Neural cell (in vitro differentiated cells): Measurements from ENCODE around the gene TRIM8. TPM values are rescaled to one million over a fixed set of nuclear protein-coding genes. Genes with fewer than 3 reads are reported as not detected.

Experiments used
- H2AFZ ChIP-seq: fragments of 200-600, 300-800 bp; sonication (generic), shearing (Covaris generic); 2 replicates; pipeline ENCODE4 v1.6.0; 2014; ENCODE audit warnings: low read depth, mild to moderate bottlenecking, antibody characterized with exemption, low read length, moderate library complexity
- H3F3A ChIP-seq: fragments of 200-600 bp; shearing (Covaris generic); 2 replicates; pipeline ENCODE4 v1.6.1; 2016; ENCODE audit warnings: mild to moderate bottlenecking, moderate library complexity, mixed read lengths, antibody characterized with exemption, low read length; ENCODE audit not compliant: insufficient read depth, poor library complexity, severe bottlenecking
- H3K27ac ChIP-seq: fragments of 200-600, 300-800 bp; sonication (generic), shearing (Covaris generic); 2 replicates; pipeline ENCODE4 v1.5.1; 2014; ENCODE audit warnings: mild to moderate bottlenecking, low read length, moderate library complexity
- H3K27me3 ChIP-seq: fragments of 300-800, 200-600 bp; sonication (generic), shearing (Covaris generic); 2 replicates; pipeline ENCODE4 v1.6.0; 2014; ENCODE audit warnings: mild to moderate bottlenecking, low read depth, low read length, moderate library complexity; ENCODE audit not compliant: insufficient read depth
- H3K36me3 ChIP-seq: fragments of 300-800, 200-600 bp; sonication (generic), shearing (Covaris generic); 2 replicates; pipeline ENCODE4 v1.5.1; 2014; ENCODE audit warnings: mild to moderate bottlenecking, antibody characterized with exemption, low read length, moderate library complexity; ENCODE audit not compliant: insufficient read depth
- H3K4me2 ChIP-seq: fragments of 300-800, 200-600 bp; sonication (generic), shearing (Covaris generic); 2 replicates; pipeline ENCODE4 v1.6.0; 2014; ENCODE audit warnings: mild to moderate bottlenecking, low read length
- H3K4me3 ChIP-seq: fragments of 300-800, 200-600 bp; sonication (generic), shearing (Covaris generic); 2 replicates; pipeline ENCODE4 v1.5.1; 2014; ENCODE audit warnings: mild to moderate bottlenecking, low read length, moderate library complexity
- H3K79me2 ChIP-seq: fragments of 200-600 bp; shearing (Covaris generic); replicated peaks from 2 replicates; pipeline ENCODE4 v1.6.0; 2014; ENCODE audit warnings: mild to moderate bottlenecking, low read length, moderate library complexity; ENCODE audit not compliant: insufficient read depth
- H3K9ac ChIP-seq: fragments of 300-800, 200-600 bp; sonication (generic), shearing (Covaris generic); 2 replicates; pipeline ENCODE4 v1.6.1; 2016; ENCODE audit warnings: mild to moderate bottlenecking, low read length, mixed read lengths
- H3K9me2 ChIP-seq: fragments of 200-600 bp; shearing (Covaris generic); 2 replicates; pipeline ENCODE4 v1.6.1; 2016; ENCODE audit warnings: mild to moderate bottlenecking, low read length, mixed read lengths; ENCODE audit not compliant: insufficient read depth
- H3K9me3 ChIP-seq: fragments of 200-600, 300-800 bp; sonication (generic), shearing (Covaris generic); 2 replicates; pipeline ENCODE4 v1.6.1; 2016; ENCODE audit warnings: mild to moderate bottlenecking, mixed run types, low read length, moderate library complexity, mixed read lengths
- H4K20me1 ChIP-seq: fragments of 200-600 bp; shearing (Covaris generic); 2 replicates; pipeline ENCODE4 v1.6.1; 2016; ENCODE audit warnings: mild to moderate bottlenecking, mixed run types; ENCODE audit not compliant: insufficient read depth
- CTCF ChIP-seq: fragments of 450-650 bp; IDR thresholded peaks from 2 replicates; pipeline ENCODE4 v1.5.1; 2014; ENCODE audit warnings: antibody characterized with exemption, mild to moderate bottlenecking, moderate library complexity; ENCODE audit not compliant: poor library complexity, severe bottlenecking
- EP300 ChIP-seq: fragments of 450-650 bp; conservative IDR thresholded peaks from 2 replicates; pipeline ENCODE4 v1.6.1; 2014; ENCODE audit warnings: antibody characterized with exemption, mild to moderate bottlenecking, moderate library complexity; ENCODE audit not compliant: poor library complexity, severe bottlenecking
- EZH2 ChIP-seq: fragments of 200-600, 300-800 bp; shearing (Covaris generic), sonication (generic); IDR thresholded peaks from 2 replicates; pipeline ENCODE4 v1.6.1; 2014; ENCODE audit warnings: antibody characterized with exemption, low read length, borderline replicate concordance, mild to moderate bottlenecking; ENCODE audit not compliant: insufficient read depth, poor library complexity, severe bottlenecking
- MXI1 ChIP-seq: fragments of 450-650 bp; conservative IDR thresholded peaks from 2 replicates; pipeline ENCODE4 v1.6.1; 2014; ENCODE audit warnings: antibody characterized with exemption, mild to moderate bottlenecking; ENCODE audit not compliant: poor library complexity, severe bottlenecking
- POLR2AphosphoS5 ChIP-seq: IDR thresholded peaks from 2 replicates; pipeline ENCODE4 v1.6.1; 2012
- RAD21 ChIP-seq: fragments of 450-650 bp; conservative IDR thresholded peaks from 2 replicates; pipeline ENCODE4 v1.6.1; 2014; ENCODE audit warnings: antibody characterized with exemption, mild to moderate bottlenecking, moderate library complexity
- REST ChIP-seq: IDR thresholded peaks from 2 replicates; pipeline ENCODE4 v1.6.1; 2012; ENCODE audit warnings: borderline replicate concordance
- SMC3 ChIP-seq: fragments of 450-650 bp; conservative IDR thresholded peaks from 2 replicates; pipeline ENCODE4 v1.6.1; 2014; ENCODE audit warnings: antibody characterized with exemption, mild to moderate bottlenecking, moderate library complexity; ENCODE audit not compliant: poor library complexity
- TAF1 ChIP-seq: IDR thresholded peaks from 2 replicates; pipeline ENCODE4 v1.6.1; 2012; ENCODE audit warnings: low read depth
- polyA plus RNA-seq: library from polyadenylated mRNA; depleted of rRNA; stranded (reverse); fragments of >200 nt; gene quantifications from 2 replicates; pipeline ENCODE4 v1.2.3, GENCODE V29; 2014

Gene TRIM8
- polyA plus RNA-seq, 1 donor from 2014 or later, result 47.5 TPM

DNA sequence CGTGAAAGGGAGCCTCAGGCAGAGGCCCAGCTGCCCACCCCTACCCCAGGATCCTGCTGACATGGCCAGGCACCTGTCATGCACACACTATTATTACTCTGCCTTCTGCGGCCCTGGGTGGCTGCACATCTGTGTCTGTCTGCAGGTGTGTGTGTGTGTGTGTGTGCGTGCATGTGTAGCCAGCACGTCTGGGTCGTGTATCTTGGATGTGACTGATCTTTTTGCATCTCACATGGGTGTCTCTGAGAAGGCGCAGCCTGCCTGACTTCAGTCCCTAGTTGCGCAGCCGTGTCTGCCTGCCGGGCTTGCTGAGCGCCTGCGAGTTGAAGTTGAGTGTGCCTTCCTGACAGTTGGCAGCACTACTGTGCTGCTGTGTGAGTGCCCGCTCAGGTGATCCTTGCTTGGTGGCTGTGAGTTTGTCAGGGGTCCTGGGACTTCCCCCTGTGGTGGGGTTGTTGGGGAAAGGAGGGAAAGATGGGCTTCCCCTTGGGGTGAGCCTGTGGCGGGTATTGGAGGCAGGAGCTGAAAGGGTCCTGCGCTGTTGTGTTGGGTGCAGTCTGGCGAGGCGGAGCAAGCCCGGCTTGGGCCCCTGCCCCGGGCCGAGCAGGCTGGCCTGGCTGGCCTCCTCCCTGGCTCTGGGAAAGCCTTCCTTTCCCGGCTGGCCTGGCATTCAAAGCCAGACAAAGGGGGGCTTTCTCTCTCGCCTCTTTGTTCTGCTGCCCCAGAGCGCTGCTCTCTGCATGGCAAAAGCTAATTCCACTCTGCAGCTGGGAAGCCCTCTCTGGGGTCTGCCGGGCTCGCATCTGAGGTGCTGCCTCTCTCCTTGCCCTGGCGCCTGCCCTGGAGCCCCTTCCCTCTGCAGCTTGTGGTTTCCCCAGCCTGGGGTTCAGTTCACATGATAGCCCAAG lies 4.9 kb downstream of the TRIM8 start:
- H3K4me2 ChIP-seq, result peak overlapping the region; percentile 93
- H3K36me3 ChIP-seq, result no peaks in the 10 kb centered on the region
- H3K79me2 ChIP-seq, result peaks cover 96% of the 10 kb centered on the region
- H3K27me3 ChIP-seq, result no peaks in the 10 kb centered on the region
- TF ChIP-seq EP300 (peak; percentile 26), EZH2 (no peak), POLR2AphosphoS5 (peak; percentile 37), SMC3 (no peak), TAF1 (no peak), MXI1 (peak; percentile 46)
- H3K9me2 ChIP-seq, result no peaks in the 10 kb centered on the region
- H2AFZ ChIP-seq, result no peak overlapping the region
- peak overlapping the region; percentile 67 for H3K27ac ChIP-seq
- H3K9ac ChIP-seq, result peak overlapping the region; percentile 66
- no peaks in the 10 kb centered on the region for H3F3A ChIP-seq
- H4K20me1 ChIP-seq, result peaks cover 25% of the 10 kb centered on the region
- peak overlapping the region; percentile 97 for H3K4me3 ChIP-seq
- no peaks in the 10 kb centered on the region for H3K9me3 ChIP-seq

DNA sequence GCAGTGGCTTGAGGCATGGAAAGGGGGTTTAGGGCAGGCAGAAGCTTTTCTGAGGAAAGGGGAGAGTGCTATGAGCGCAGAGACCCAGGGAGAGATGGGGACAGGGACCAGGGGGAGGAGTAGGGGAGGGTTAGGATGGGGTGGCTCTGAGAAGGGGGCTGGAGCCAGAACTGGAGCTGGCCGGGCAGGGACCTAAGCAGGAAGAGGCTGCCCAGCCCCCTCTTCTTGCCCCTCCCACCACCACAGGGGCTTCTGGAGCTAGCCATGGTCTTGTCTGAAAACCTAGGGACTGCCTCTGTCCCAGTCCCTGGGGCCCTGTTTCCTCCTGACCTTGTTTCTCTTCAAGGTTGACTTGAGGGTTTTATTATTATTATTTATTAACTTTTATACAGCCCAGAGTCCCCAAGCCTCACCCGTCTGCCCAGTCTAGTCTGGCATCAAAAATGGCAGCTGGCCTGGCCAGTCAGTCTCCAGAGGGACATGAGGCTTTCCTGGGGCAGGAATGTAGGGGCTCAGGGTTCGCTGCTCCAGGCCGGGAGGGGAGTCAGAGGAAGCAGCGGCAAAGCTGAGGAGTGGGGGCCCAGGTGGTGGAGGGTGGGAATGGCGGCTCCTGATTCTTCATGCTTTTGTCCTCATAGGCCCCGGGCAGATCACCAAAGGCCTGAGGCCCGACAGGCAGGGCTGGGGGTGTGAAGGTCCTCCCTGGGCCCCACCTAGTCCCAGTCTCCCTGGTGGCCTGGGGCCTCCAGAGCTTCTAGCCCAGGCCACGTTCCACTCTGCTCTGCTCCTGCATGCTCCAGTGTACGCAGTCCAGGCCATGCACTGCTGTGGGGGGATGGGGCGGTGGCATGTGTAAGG lies 5.7 kb downstream of the TRIM8 start:
- H3K4me2 ChIP-seq, result peak overlapping the region; percentile 93
- peaks cover 87% of the 10 kb centered on the region for H3K79me2 ChIP-seq
- no peaks in the 10 kb centered on the region for H3K36me3 ChIP-seq
- H3K27me3 ChIP-seq, result no peaks in the 10 kb centered on the region
- no peak overlapping the region for H2AFZ ChIP-seq
- no peak for TF ChIP-seq REST
- no peak for TF ChIP-seq TAF1
- TF ChIP-seq EZH2, result no peak
- no peak for TF ChIP-seq SMC3
- no peak for TF ChIP-seq EP300
- TF ChIP-seq CTCF, result no peak
- TF ChIP-seq RAD21, result no peak
- no peak for TF ChIP-seq MXI1
- no peak for TF ChIP-seq POLR2AphosphoS5
- H3K9me2 ChIP-seq, result no peaks in the 10 kb centered on the region
- H3K27ac ChIP-seq, result peak overlapping the region; percentile 67
- peak overlapping the region; percentile 66 for H3K9ac ChIP-seq
- peak overlapping the region; percentile 97 for H3K4me3 ChIP-seq
- H3K9me3 ChIP-seq, result no peaks in the 10 kb centered on the region
- H3F3A ChIP-seq, result no peaks in the 10 kb centered on the region
- H4K20me1 ChIP-seq, result peaks cover 20% of the 10 kb centered on the region
